Coronary artery (tissue), 2 donors: ENCODE results near the gene SIGLEC11.
"Not testable (repeated sequence)": the region's sequence is repeated elsewhere in the genome, so short reads cannot be mapped to it uniquely, and the experiment has no call there.

Experiments used
- DNase-seq: peaks from one replicate; pipeline ENCODE4 v3.0.0-alpha.2; 2017; ENCODE audit warnings: low spot score
- H3K27ac ChIP-seq, 2 donors: fragments of 200-600 bp; sonication (generic); one replicate each; pipeline ENCODE4 v1.5.1; 2016 to 2019
- H3K4me3 ChIP-seq: fragments of 200-600 bp; sonication (generic); 2 replicates; pipeline ENCODE4 v1.5.1; 2016; ENCODE audit warnings: mild to moderate bottlenecking, moderate library complexity
- CTCF ChIP-seq: fragments of 200-600 bp; sonication (generic); IDR thresholded peaks from one replicate; pipeline ENCODE4 v1.5.1; 2019; ENCODE audit warnings: antibody characterized with exemption

SIGLEC11 gene

GRCh38 chr19:49960980-49961379 is at the start of gene SIGLEC11:
SIGLEC11 (minus strand) TSS chr19:49961172; CDS start chr19:49961081, 91 bp downstream.
- not testable (repeated sequence) for H3K27ac ChIP-seq, DNase-seq, H3K4me3 ChIP-seq

- H3K4me3 ChIP-seq: no peak overlapping the region
- no peak for TF ChIP-seq CTCF
- no peak overlapping the region for H3K27ac ChIP-seq
- no peak for DNase-seq
Observed at GRCh38 chr19:50008532-50008931, 47.6 kb upstream of the SIGLEC11 start.

- Histone ChIP-seq H3K4me3 (no peak overlapping the region), H3K27ac (no peak overlapping the region)
- no peak for TF ChIP-seq CTCF
- DNase-seq: no peak
Observed at GRCh38 chr19:50007947-50008346, 47.0 kb upstream of the SIGLEC11 start.

- Histone ChIP-seq H3K4me3 (no peak overlapping the region), H3K27ac (no peak overlapping the region)
- no peak for DNase-seq
- no peak for TF ChIP-seq CTCF
Observed at GRCh38 chr19:50007170-50007569, 46.2 kb upstream of the SIGLEC11 start.

- no peak overlapping the region for H3K4me3 ChIP-seq
- no peak for TF ChIP-seq CTCF
- no peak for DNase-seq
- H3K27ac ChIP-seq: peak overlapping the region in 1 of 2 donors; percentile 83
Observed at GRCh38 chr19:50005428-50005827, 44.5 kb upstream of the SIGLEC11 start.

GRCh38 chr19:50003810-50004419 is 42.9 kb upstream of the SIGLEC11 start:
- TF ChIP-seq CTCF: no peak
- Histone ChIP-seq H3K27ac (peak overlapping the region; percentile 83 to 85), H3K4me3 (no peak overlapping the region)
- peak; percentile 82 for DNase-seq

- no peak overlapping the region for H3K4me3 ChIP-seq
- no peak for TF ChIP-seq CTCF
- DNase-seq: no peak
- H3K27ac ChIP-seq: peak overlapping the region; percentile 7 to 83
Observed at GRCh38 chr19:50003254-50003788, 42.3 kb upstream of the SIGLEC11 start.
